Renal cortex interstitium (tissue), 15 donors: ENCODE results near the gene B3GALT4. TPM values are rescaled to one million over a fixed set of nuclear protein-coding genes. Genes with fewer than 3 reads are reported as not detected.

ENCODE experiments used
- DNase-seq, 11 donors: peaks; one replicate each; pipeline ENCODE4 v3.0.0-alpha.2; 2013; ENCODE audit warnings: low read depth in 9 of 11, low spot score in 4 of 11; ENCODE audit errors: extremely low read depth in 1 of 11
- long read RNA-seq, 16 experiments: transcript quantifications; one replicate each; lab custom pipeline, GENCODE V29; 2026
- polyA plus RNA-seq, 3 donors: library from polyadenylated mRNA; unstranded; fragments of 120-200 nt; gene quantifications; one replicate each; pipeline ENCODE4 v1.2.1, GENCODE V29; 2013; ENCODE audit not compliant: insufficient read length in 3 of 3

The B3GALT4 gene
- polyA plus RNA-seq = 1 to 10 TPM; 2.6 to 5.1 (median 4.4) TPM
- long read RNA-seq, donor 1, partial matches to known transcripts = 0 of 6 reads
- long read RNA-seq, donor 1, other reads (novel, unspliced or antisense) = 6 of 6 reads
- long read RNA-seq, donor 2, transcript B3GALT4-204 (1 exons, 1,694 nt) = major isoform, 5 of 5 reads
- long read RNA-seq, donor 2, partial matches to known transcripts = 0 of 5 reads
- long read RNA-seq, donor 2, other reads (novel, unspliced or antisense) = 0 of 5 reads
- long read RNA-seq, donor 3, transcript B3GALT4-204 (1 exons, 1,694 nt) = major isoform, 6 of 23 reads
- long read RNA-seq, donor 3, partial matches to known transcripts = 8 of 23 reads
- long read RNA-seq, donor 3, other reads (novel, unspliced or antisense) = 9 of 23 reads
- long read RNA-seq, donor 4, transcript B3GALT4-204 (1 exons, 1,694 nt) = major isoform, 7 of 37 reads
- long read RNA-seq, donor 4, partial matches to known transcripts = 6 of 37 reads
- long read RNA-seq, donor 4, other reads (novel, unspliced or antisense) = 23 of 37 reads
- long read RNA-seq, donor 5 = 0 reads
- long read RNA-seq, donor 6, transcript B3GALT4-204 (1 exons, 1,694 nt) = major isoform, 5 of 5 reads
- long read RNA-seq, donor 6, partial matches to known transcripts = 0 of 5 reads
- long read RNA-seq, donor 6, other reads (novel, unspliced or antisense) = 0 of 5 reads
- long read RNA-seq, donor 7, partial matches to known transcripts = 0 of 2 reads
- long read RNA-seq, donor 7, other reads (novel, unspliced or antisense) = 0 of 2 reads
- long read RNA-seq, donor 8 = 0 reads
- long read RNA-seq, donor 9, partial matches to known transcripts = 0 of 4 reads
- long read RNA-seq, donor 9, other reads (novel, unspliced or antisense) = 0 of 4 reads
- long read RNA-seq, donor 10, transcript B3GALT4-204 (1 exons, 1,694 nt) = major isoform, 5 of 29 reads
- long read RNA-seq, donor 10, partial matches to known transcripts = 17 of 29 reads
- long read RNA-seq, donor 10, other reads (novel, unspliced or antisense) = 7 of 29 reads
- long read RNA-seq, donor 11, partial matches to known transcripts = 0 of 10 reads
- long read RNA-seq, donor 11, other reads (novel, unspliced or antisense) = 8 of 10 reads
- long read RNA-seq, donor 12, partial matches to known transcripts = 0 of 10 reads
- long read RNA-seq, donor 12, other reads (novel, unspliced or antisense) = 6 of 10 reads
- long read RNA-seq, donor 13 = 0 reads
- long read RNA-seq, donor 14, partial matches to known transcripts = 0 of 8 reads
- long read RNA-seq, donor 14, other reads (novel, unspliced or antisense) = 6 of 8 reads
- long read RNA-seq, donor 15, partial matches to known transcripts = 0 of 3 reads
- long read RNA-seq, donor 15, other reads (novel, unspliced or antisense) = 0 of 3 reads
- long read RNA-seq, donor 16, transcript B3GALT4-204 (1 exons, 1,694 nt) = major isoform, 15 of 15 reads
- long read RNA-seq, donor 16, partial matches to known transcripts = 0 of 15 reads
- long read RNA-seq, donor 16, other reads (novel, unspliced or antisense) = 0 of 15 reads

GRCh38 chr6:33276864-33277662, at the start of gene B3GALT4:
Gene B3GALT4 (plus strand): TSS chr6:33277123. CDS start chr6:33277420, 297 bp downstream.
- peak in 5 of 11 donors; percentile 30 to 78 (median 58) for DNase-seq

- DNase-seq = peak in 5 of 11 donors; percentile 18 to 60 (median 54)
These were observed 41.7 kb upstream of the B3GALT4 start for GRCh38 chr6:33235221-33235634.

- DNase-seq = no peak
These were observed 40.6 kb upstream of the B3GALT4 start for GRCh38 chr6:33236328-33236727.

GRCh38 chr6:33236852-33237251, 40.1 kb upstream of the B3GALT4 start:
- DNase-seq = no peak

- no peak for DNase-seq
These were observed 39.2 kb upstream of the B3GALT4 start for GRCh38 chr6:33237741-33238140.

- DNase-seq = no peak
These were observed 35.0 kb upstream of the B3GALT4 start for GRCh38 chr6:33241968-33242367.

- no peak for DNase-seq
These were observed 33.4 kb upstream of the B3GALT4 start for GRCh38 chr6:33243476-33243875.

GRCh38 chr6:33247977-33248642, 28.8 kb upstream of the B3GALT4 start:
- peak; percentile 71 to 92 (median 84) for DNase-seq

- peak in 1 of 11 donors; percentile 45 for DNase-seq
These were observed 28.3 kb upstream of the B3GALT4 start for GRCh38 chr6:33248643-33248931.

- peak; percentile 87 to 98 (median 95) for DNase-seq
These were observed 27.8 kb upstream of the B3GALT4 start for GRCh38 chr6:33248932-33249731.

GRCh38 chr6:33249732-33250630, 26.9 kb upstream of the B3GALT4 start:
- DNase-seq = no peak

GRCh38 chr6:33250731-33251130, 26.2 kb upstream of the B3GALT4 start:
- DNase-seq = no peak

- DNase-seq = no peak
These were observed 25.4 kb upstream of the B3GALT4 start for GRCh38 chr6:33251395-33252012.

- no peak for DNase-seq
These were observed 24.2 kb upstream of the B3GALT4 start for GRCh38 chr6:33252759-33253158.

- no peak for DNase-seq
These were observed 22.3 kb upstream of the B3GALT4 start for GRCh38 chr6:33254591-33254990.
